Sigmoid colon (tissue), 7 donors: ENCODE measurements around the gene RASIP1. TPM values are rescaled to one million over a fixed set of nuclear protein-coding genes. Genes with fewer than 3 reads are reported as not detected.
A peak's percentile ranks its signal among the peaks of the same experiment; 100 is the strongest.

Experiments
- DNase-seq: peaks from one replicate; pipeline ENCODE4 v3.0.0-alpha.2; 2019
- H3K27ac ChIP-seq, 4 donors: fragments of 200-600 bp; sonication (generic); one replicate each; pipeline ENCODE4 v1.5.1; 2016 to 2019; ENCODE audit warnings: mild to moderate bottlenecking in 1 of 4
- H3K27me3 ChIP-seq, 3 donors: fragments of 200-600 bp; sonication (generic); one replicate each; pipeline ENCODE4 v1.5.1; 2019; ENCODE audit warnings: mild to moderate bottlenecking in 1 of 3
- H3K36me3 ChIP-seq, 4 donors: fragments of 200-600 bp; sonication (generic); one replicate each; pipeline ENCODE4 v1.5.1; 2016 to 2019
- H3K4me1 ChIP-seq, 4 donors: fragments of 200-600 bp; sonication (generic); one replicate each; pipeline ENCODE4 v1.5.1; 2017 to 2019
- H3K4me3 ChIP-seq, 4 donors: fragments of 200-600 bp; sonication (generic); one replicate each; pipeline ENCODE4 v1.5.1; 2017 to 2019; ENCODE audit warnings: mild to moderate bottlenecking in 2 of 4, moderate library complexity in 1 of 4
- H3K9me3 ChIP-seq, 4 donors: fragments of 200-600 bp in 3 of 4; sonication (generic) in 3 of 4; one replicate each; pipeline versions ENCODE4 v1.5.1 to v1.6.1; 2013 to 2019
- CTCF ChIP-seq, 4 experiments: fragments of 450-650 bp in 3 of 4; fragments of 200-600 bp in 1 of 4; IDR thresholded peaks; one replicate each; pipeline ENCODE4 v1.5.1; 2016 to 2019; ENCODE audit warnings: antibody characterized with exemption in 4 of 4, mild to moderate bottlenecking in 3 of 4, moderate library complexity in 2 of 4
- EP300 ChIP-seq, 4 donors: sonication (generic); formaldehyde crosslinking; IDR thresholded peaks; one replicate each; pipeline ENCODE4 v1.6.1; 2017; ENCODE audit warnings: antibody characterized with exemption in 4 of 4
- POLR2A ChIP-seq, 2 donors: fragments of 450-650 bp; IDR thresholded peaks; one replicate each; pipeline ENCODE4 v1.6.1; 2016; ENCODE audit warnings: antibody characterized with exemption in 2 of 2, mild to moderate bottlenecking in 2 of 2, moderate library complexity in 2 of 2
- POLR2AphosphoS5 ChIP-seq, 4 donors: sonication (generic); formaldehyde crosslinking; IDR thresholded peaks; one replicate each; pipeline ENCODE4 v1.6.1; 2017; ENCODE audit warnings: antibody characterized with exemption in 4 of 4
- WGBS, 2 donors: extraction: QIAGEN DNeasy Blood & Tissue Kit; methylation state at CpG; one replicate each; pipeline ENCODE4 v1.1.7; 2013; 5-methylcytosine and 5-hydroxymethylcytosine counted together
- intact Hi-C: fragments of 100-400 bp; cut with DNase I; formaldehyde crosslinking; loops from one replicate; pipeline ENCODE4 v1.15.1; 2023
- polyA plus RNA-seq, 3 donors: library from polyadenylated mRNA; stranded (reverse); fragments of 200-250 nt; gene quantifications; one replicate each; pipeline ENCODE4 v1.2.3, GENCODE V29; 2013
- total RNA-seq, 4 donors: library from RNA; depleted of rRNA; stranded (reverse); fragments of >200 nt; gene quantifications; one replicate each; pipeline ENCODE4 v1.1.0, GENCODE V29; 2016
- donor health status: healthy with polysubstance abuse.
- donor health status: Bipolar disorder and iron deficiency.
- donor health status: healthy.

RASIP1 gene
- total and polyA plus RNA-seq, 7 donors, result 0.69 to 11.4 (median 6.0) TPM

GRCh38 chr19:48750771-48751504 lies 10.5 kb upstream of the RASIP1 start:
- intact Hi-C loops, result no loop called here
- H3K36me3 ChIP-seq, result no peaks in the 10 kb centered on the region
- no peak for DNase-seq
- WGBS, 2 donors, result 92% methylated on average over 29 of the region's 29 CpGs
- H3K4me1 ChIP-seq, result peaks cover 0 to 15% (median 13%) of the 10 kb centered on the region in 4 donors
- no peak for TF ChIP-seq EP300 (IDR thresholded peaks at IDR 0.05)
- no peak overlapping the region for H3K27ac ChIP-seq
- H3K9me3 ChIP-seq, result no peaks in the 10 kb centered on the region
- H3K27me3 ChIP-seq, result peaks cover 19 to 58% (median 52%) of the 10 kb centered on the region in 3 donors
- no peak overlapping the region for H3K4me3 ChIP-seq

GRCh38 chr19:48750351-48750750 lies 9.9 kb upstream of the RASIP1 start:
- peaks cover 0 to 15% (median 13%) of the 10 kb centered on the region in 4 donors for H3K4me1 ChIP-seq
- H3K27ac ChIP-seq, result no peak overlapping the region
- no peak overlapping the region for H3K4me3 ChIP-seq
- no peaks in the 10 kb centered on the region for H3K36me3 ChIP-seq
- H3K27me3 ChIP-seq, result peaks cover 25 to 64% (median 58%) of the 10 kb centered on the region in 3 donors
- H3K9me3 ChIP-seq, result no peaks in the 10 kb centered on the region
- DNase-seq, result no peak
- TF ChIP-seq CTCF (IDR thresholded peaks at IDR 0.05) (no peak), POLR2AphosphoS5 (IDR thresholded peaks at IDR 0.05) (no peak), EP300 (IDR thresholded peaks at IDR 0.05) (no peak), POLR2A (IDR thresholded peaks at IDR 0.05) (no peak)
- intact Hi-C loops, result no loop called here
- 95% methylated on average over 31 of the region's 31 CpGs for WGBS, 2 donors

GRCh38 chr19:48749571-48750198 lies 9.3 kb upstream of the RASIP1 start:
- Histone ChIP-seq H3K27me3 (peaks cover 25 to 64% (median 58%) of the 10 kb centered on the region in 3 donors), H3K4me1 (peaks cover 0 to 15% (median 13%) of the 10 kb centered on the region in 4 donors), H3K9me3 (no peaks in the 10 kb centered on the region), H3K36me3 (no peaks in the 10 kb centered on the region), H3K27ac (no peak overlapping the region), H3K4me3 (no peak overlapping the region)
- intact Hi-C loops, result loop anchor here (5.0 kb wide), 1 partner anchor 37 kb away; no protein-coding TSS in a partner anchor
- WGBS, 2 donors, result 74 to 83% methylated on average over 4 of the region's 4 CpGs
- TF ChIP-seq POLR2A (IDR thresholded peaks at IDR 0.05), result no peak
- no peak for TF ChIP-seq CTCF (IDR thresholded peaks at IDR 0.05)
- TF ChIP-seq POLR2AphosphoS5 (IDR thresholded peaks at IDR 0.05), result no peak
- no peak for TF ChIP-seq EP300 (IDR thresholded peaks at IDR 0.05)
- no peak for DNase-seq

- peak within 1 kb of the TSS; percentile 25 to 68 (median 54) for H3K27ac ChIP-seq
- H3K9me3 ChIP-seq, result no peaks in the 10 kb centered on the region
- WGBS, 2 donors, result 11 to 25% methylated on average over 31 of the region's 31 CpGs
- H3K27me3 ChIP-seq, result peaks cover 15 to 47% (median 44%) of the 10 kb centered on the region in 3 donors
- intact Hi-C loops, result loop anchor here (5.0 kb wide), 1 partner anchor 35 kb away; no protein-coding TSS in a partner anchor
- peak within 1 kb of the TSS; percentile 16 to 47 (median 32) for H3K4me3 ChIP-seq
- TF ChIP-seq CTCF (IDR thresholded peaks at IDR 0.05), result no peak
- DNase-seq, result peak; percentile 84
- H3K36me3 ChIP-seq, result no peaks in the 10 kb centered on the region
- peaks cover 0 to under 1% (median under 1%) of the 10 kb centered on the region in 4 donors for H3K4me1 ChIP-seq
Observed at GRCh38 chr19:48746738-48747575, 6.5 kb upstream of the RASIP1 start, which contains the start of gene IZUMO1. Gene IZUMO1, minus strand, starts transcription at chr19:48746909. Its CDS starts 1,050 bp downstream, at chr19:48745859.
